NCI-H128 (cell line): Measurements from ENCODE around the gene GPAT3.
"Not testable (repeated sequence)": the region's sequence is repeated elsewhere in the genome, so short reads cannot be mapped to it uniquely, and the experiment has no call there.

Experiments
- DNase-seq: peaks from one replicate; lab custom pipeline; 2025; ENCODE audit not compliant: unreplicated experiment; lab: John Stamatoyannopoulos, UW

The GPAT3 gene

GRCh38 chr4:83591730-83592129 is 55.8 kb downstream of the GPAT3 start:
- DNase-seq, result no peak

GRCh38 chr4:83599183-83599582 is 63.3 kb downstream of the GPAT3 start:
- DNase-seq, result no peak

GRCh38 chr4:83603129-83603528 is 67.2 kb downstream of the GPAT3 start:
- no peak for DNase-seq

GRCh38 chr4:83604321-83604720 is 68.4 kb downstream of the GPAT3 start:
- no peak for DNase-seq

GRCh38 chr4:83605210-83605609 is 69.3 kb downstream of the GPAT3 start:
- no peak for DNase-seq

GRCh38 chr4:83605744-83606172 is 69.8 kb downstream of the GPAT3 start:
- DNase-seq, result no peak

- no peak for DNase-seq
Measured at GRCh38 chr4:83606460-83606859, 70.6 kb downstream of the GPAT3 start.

- no peak for DNase-seq
Measured at GRCh38 chr4:83606898-83607297, 71.0 kb downstream of the GPAT3 start.

GRCh38 chr4:83609365-83609764 is 73.5 kb downstream of the GPAT3 start:
- DNase-seq, result no peak

GRCh38 chr4:83610729-83611128 is 74.8 kb downstream of the GPAT3 start:
- DNase-seq, result no peak

GRCh38 chr4:83613023-83613422 is 77.1 kb downstream of the GPAT3 start:
- no peak for DNase-seq

GRCh38 chr4:83613994-83614393 is 78.1 kb downstream of the GPAT3 start:
- no peak for DNase-seq

GRCh38 chr4:83616252-83616651 is 80.3 kb downstream of the GPAT3 start:
- DNase-seq, result no peak

GRCh38 chr4:83617371-83618035 is 81.6 kb downstream of the GPAT3 start:
- DNase-seq, result no peak

GRCh38 chr4:83618431-83618830 is 82.5 kb downstream of the GPAT3 start:
- no peak for DNase-seq

- DNase-seq, result no peak
Measured at GRCh38 chr4:83618991-83619645, 83.2 kb downstream of the GPAT3 start.

GRCh38 chr4:83622127-83622526 is 86.2 kb downstream of the GPAT3 start:
- DNase-seq, result not testable (repeated sequence)

- DNase-seq, result no peak
Measured at GRCh38 chr4:83625821-83626220, 89.9 kb downstream of the GPAT3 start.

- DNase-seq, result no peak
Measured at GRCh38 chr4:83626245-83626836, 90.4 kb downstream of the GPAT3 start.

- no peak for DNase-seq
Measured at GRCh38 chr4:83629945-83630721, 94.2 kb downstream of the GPAT3 start.

GRCh38 chr4:83631066-83631465 is 95.2 kb downstream of the GPAT3 start:
- DNase-seq, result no peak

GRCh38 chr4:83636930-83637329 is 101.0 kb downstream of the GPAT3 start:
- DNase-seq, result no peak
